Breast epithelium (tissue), 3 donors: ENCODE results near the gene SPATS2.

Source experiments
- POLR2AphosphoS5 ChIP-seq, 3 donors: sonication (generic); formaldehyde crosslinking; IDR thresholded peaks; one replicate each; pipeline ENCODE4 v1.6.1; 2017; ENCODE audit warnings: antibody characterized with exemption in 3 of 3
- TF ChIP-seq, protein P1 (sequence below), 3 donors: fragments of 450-650 bp; IDR thresholded peaks; one replicate each; pipeline ENCODE4 v1.5.1; 2016 to 2017; ENCODE audit warnings: antibody characterized with exemption in 3 of 3, mild to moderate bottlenecking in 3 of 3, moderate library complexity in 3 of 3

DNA sequence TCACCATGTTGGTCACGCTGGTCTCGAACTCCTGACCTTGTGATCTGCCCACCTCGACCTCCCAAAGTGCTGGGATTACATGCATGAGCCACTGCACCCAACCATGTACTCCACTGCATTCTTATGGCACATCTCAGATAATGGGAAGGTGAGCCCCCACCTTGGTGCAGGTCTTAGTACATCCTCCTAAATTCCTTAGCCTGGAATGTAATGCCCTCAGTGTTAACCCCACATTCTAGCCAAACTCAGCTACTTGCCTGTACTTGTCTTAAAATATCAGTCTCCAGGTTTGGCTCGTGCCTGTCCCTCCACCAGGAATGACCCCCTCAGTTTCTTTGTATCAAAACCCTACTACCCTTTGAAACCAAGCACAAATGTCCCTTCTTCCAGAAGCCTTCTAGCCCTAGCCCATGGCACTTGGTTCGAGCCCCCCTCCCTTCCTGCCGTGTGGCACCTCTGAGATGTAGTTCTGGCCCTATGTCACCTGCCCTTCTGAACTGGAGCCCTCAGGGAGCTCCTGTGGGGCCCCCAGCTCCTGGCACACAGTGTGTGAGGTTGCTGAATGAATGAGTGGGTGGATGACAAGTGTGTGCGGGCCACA, 179.9 kb downstream of the SPATS2 start:
- TF ChIP-seq, protein P1, sequence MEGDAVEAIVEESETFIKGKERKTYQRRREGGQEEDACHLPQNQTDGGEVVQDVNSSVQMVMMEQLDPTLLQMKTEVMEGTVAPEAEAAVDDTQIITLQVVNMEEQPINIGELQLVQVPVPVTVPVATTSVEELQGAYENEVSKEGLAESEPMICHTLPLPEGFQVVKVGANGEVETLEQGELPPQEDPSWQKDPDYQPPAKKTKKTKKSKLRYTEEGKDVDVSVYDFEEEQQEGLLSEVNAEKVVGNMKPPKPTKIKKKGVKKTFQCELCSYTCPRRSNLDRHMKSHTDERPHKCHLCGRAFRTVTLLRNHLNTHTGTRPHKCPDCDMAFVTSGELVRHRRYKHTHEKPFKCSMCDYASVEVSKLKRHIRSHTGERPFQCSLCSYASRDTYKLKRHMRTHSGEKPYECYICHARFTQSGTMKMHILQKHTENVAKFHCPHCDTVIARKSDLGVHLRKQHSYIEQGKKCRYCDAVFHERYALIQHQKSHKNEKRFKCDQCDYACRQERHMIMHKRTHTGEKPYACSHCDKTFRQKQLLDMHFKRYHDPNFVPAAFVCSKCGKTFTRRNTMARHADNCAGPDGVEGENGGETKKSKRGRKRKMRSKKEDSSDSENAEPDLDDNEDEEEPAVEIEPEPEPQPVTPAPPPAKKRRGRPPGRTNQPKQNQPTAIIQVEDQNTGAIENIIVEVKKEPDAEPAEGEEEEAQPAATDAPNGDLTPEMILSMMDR (IDR thresholded peaks at IDR 0.05), result no peak
- no peak for TF ChIP-seq POLR2AphosphoS5 (IDR thresholded peaks at IDR 0.05)
